ENCODE results near the gene TMEM200A. TPM values are rescaled to one million over a fixed set of nuclear protein-coding genes. Genes with fewer than 3 reads are reported as not detected.

Gene TMEM200A
- total and polyA plus RNA-seq, 2 experiments from 2014 or later = 23.0 to 32.9 TPM

GRCh38 chr6:130417951-130418350 is 52.1 kb downstream of the TMEM200A start:
- no peaks in the 10 kb centered on the region for H3K9me3 ChIP-seq (ENCODE audit: low read depth)
- H3K36me3 ChIP-seq (replicated peaks; ENCODE audit: insufficient read depth, low read depth) = no peaks in the 10 kb centered on the region
- H4K20me1 ChIP-seq (ENCODE audit: insufficient read depth, poor library complexity, severe bottlenecking) = no peaks in the 10 kb centered on the region
- TF ChIP-seq EZH2phosphoT487 (IDR thresholded peaks at IDR 0.05; ENCODE audit: low read depth, severe bottlenecking, unreplicated experiment) = no peak
- DNase-seq (ENCODE audit: low spot score) = no peak
- H3K79me2 ChIP-seq = peaks cover 35% of the 10 kb centered on the region
- no peak overlapping the region for H3K27ac ChIP-seq
- no peak overlapping the region for H3K4me3 ChIP-seq
- H3K4me2 ChIP-seq = no peak overlapping the region
- no peak overlapping the region for H2AFZ ChIP-seq
- H3K4me1 ChIP-seq (ENCODE audit: insufficient read depth) = no peaks in the 10 kb centered on the region
- H3K27me3 ChIP-seq = no peaks in the 10 kb centered on the region
- no peaks in the 10 kb centered on the region for H3K9me2 ChIP-seq (replicated peaks; ENCODE audit: insufficient read depth)

- Histone ChIP-seq H3K79me2 (peaks cover 26% of the 10 kb centered on the region), H2AFZ (no peak overlapping the region), H3K4me2 (no peak overlapping the region), H3K4me1 (ENCODE audit: insufficient read depth) (peaks cover 8% of the 10 kb centered on the region), H3K9me2 (replicated peaks; ENCODE audit: insufficient read depth) (no peaks in the 10 kb centered on the region), H3K9me3 (ENCODE audit: low read depth) (no peaks in the 10 kb centered on the region), H4K20me1 (ENCODE audit: insufficient read depth, poor library complexity, severe bottlenecking) (no peaks in the 10 kb centered on the region), H3K4me3 (no peak overlapping the region), H3K27me3 (no peaks in the 10 kb centered on the region), H3K36me3 (replicated peaks; ENCODE audit: insufficient read depth, low read depth) (no peaks in the 10 kb centered on the region), H3K27ac (no peak overlapping the region)
- no peak for DNase-seq (ENCODE audit: low spot score)
- WGBS (ENCODE audit: low lambda C conversion rate, missing lambda C conversion rate) = 94% methylated on average over 4 of the region's 4 CpGs
- TF ChIP-seq CTCF (IDR thresholded peaks at IDR 0.05; ENCODE audit: poor library complexity) (no peak), EZH2phosphoT487 (IDR thresholded peaks at IDR 0.05; ENCODE audit: low read depth, severe bottlenecking, unreplicated experiment) (no peak), EZH2 (IDR thresholded peaks at IDR 0.05; ENCODE audit: borderline replicate concordance) (no peak)
Observed at GRCh38 chr6:130420911-130421310, 55.1 kb downstream of the TMEM200A start.

GRCh38 chr6:130421585-130421984 is 55.8 kb downstream of the TMEM200A start:
- H3K79me2 ChIP-seq = peaks cover 22% of the 10 kb centered on the region
- no peak overlapping the region for H3K4me3 ChIP-seq
- TF ChIP-seq EZH2phosphoT487 (IDR thresholded peaks at IDR 0.05; ENCODE audit: low read depth, severe bottlenecking, unreplicated experiment) (no peak), EZH2 (IDR thresholded peaks at IDR 0.05; ENCODE audit: borderline replicate concordance) (no peak), CTCF (IDR thresholded peaks at IDR 0.05; ENCODE audit: poor library complexity) (no peak)
- DNase-seq (ENCODE audit: low spot score) = no peak
- WGBS (ENCODE audit: low lambda C conversion rate, missing lambda C conversion rate) = 58% methylated on average over 1 of the region's 1 CpG
- peaks cover 12% of the 10 kb centered on the region for H3K4me1 ChIP-seq (ENCODE audit: insufficient read depth)
- H4K20me1 ChIP-seq (ENCODE audit: insufficient read depth, poor library complexity, severe bottlenecking) = no peaks in the 10 kb centered on the region
- no peaks in the 10 kb centered on the region for H3K9me2 ChIP-seq (replicated peaks; ENCODE audit: insufficient read depth)
- H2AFZ ChIP-seq = no peak overlapping the region
- H3K27ac ChIP-seq = no peak overlapping the region
- no peaks in the 10 kb centered on the region for H3K36me3 ChIP-seq (replicated peaks; ENCODE audit: insufficient read depth, low read depth)
- no peak overlapping the region for H3K4me2 ChIP-seq
- H3K9me3 ChIP-seq (ENCODE audit: low read depth) = no peaks in the 10 kb centered on the region
- H3K27me3 ChIP-seq = no peaks in the 10 kb centered on the region

GRCh38 chr6:130423044-130423443 is 57.2 kb downstream of the TMEM200A start:
- no peaks in the 10 kb centered on the region for H3K9me2 ChIP-seq (replicated peaks; ENCODE audit: insufficient read depth)
- no peaks in the 10 kb centered on the region for H4K20me1 ChIP-seq (ENCODE audit: insufficient read depth, poor library complexity, severe bottlenecking)
- H3K4me3 ChIP-seq = no peak overlapping the region
- no peak for TF ChIP-seq EZH2 (IDR thresholded peaks at IDR 0.05; ENCODE audit: borderline replicate concordance)
- TF ChIP-seq CTCF (IDR thresholded peaks at IDR 0.05; ENCODE audit: poor library complexity) = no peak
- no peak for TF ChIP-seq EZH2phosphoT487 (IDR thresholded peaks at IDR 0.05; ENCODE audit: low read depth, severe bottlenecking, unreplicated experiment)
- H3K36me3 ChIP-seq (replicated peaks; ENCODE audit: insufficient read depth, low read depth) = no peaks in the 10 kb centered on the region
- DNase-seq (ENCODE audit: low spot score) = no peak
- H3K27ac ChIP-seq = no peak overlapping the region
- no peak overlapping the region for H2AFZ ChIP-seq
- no peaks in the 10 kb centered on the region for H3K9me3 ChIP-seq (ENCODE audit: low read depth)
- H3K4me2 ChIP-seq = no peak overlapping the region
- peaks cover 13% of the 10 kb centered on the region for H3K4me1 ChIP-seq (ENCODE audit: insufficient read depth)
- H3K27me3 ChIP-seq = no peaks in the 10 kb centered on the region
- 84% methylated on average over 3 of the region's 3 CpGs for WGBS (ENCODE audit: low lambda C conversion rate, missing lambda C conversion rate)
- H3K79me2 ChIP-seq = peaks cover 22% of the 10 kb centered on the region
